SJSA1 (cell line): Measurements from ENCODE around the gene ZNF521. TPM values are rescaled to one million over a fixed set of nuclear protein-coding genes. Genes with fewer than 3 reads are reported as not detected.
A peak's percentile ranks its signal among the peaks of the same experiment; 100 is the strongest.

Experiments used
- DNase-seq, 2 experiments: peaks; one replicate each; pipeline ENCODE4 v3.0.0-alpha.2; 2015 to 2020; ENCODE audit warnings: low spot score in 2 of 2, low read depth in 1 of 2
- H3K27ac ChIP-seq: fragments of 250-450 bp; sonication (Bioruptor Pico); 2 replicates; pipeline ENCODE4 v1.5.1; 2020; ENCODE audit warnings: mild to moderate bottlenecking, moderate library complexity
- H3K27me3 ChIP-seq: fragments of 250-450 bp; sonication (Bioruptor Pico); replicated peaks from 2 replicates; pipeline ENCODE4 v1.5.1; 2020; ENCODE audit warnings: mild to moderate bottlenecking, moderate library complexity
- H3K36me3 ChIP-seq: fragments of 250-450 bp; sonication (Bioruptor Pico); 2 replicates; pipeline ENCODE4 v1.5.1; 2020; ENCODE audit warnings: mild to moderate bottlenecking
- H3K4me1 ChIP-seq: fragments of 250-450 bp; sonication (Bioruptor Pico); replicated peaks from 2 replicates; pipeline ENCODE4 v1.6.1; 2021; ENCODE audit warnings: mild to moderate bottlenecking
- H3K4me3 ChIP-seq: fragments of 250-450 bp; sonication (Bioruptor Pico); 2 replicates; pipeline ENCODE4 v1.5.1; 2020; ENCODE audit warnings: mild to moderate bottlenecking
- H3K9me3 ChIP-seq: fragments of 250-450 bp; sonication (Bioruptor Pico); replicated peaks from 2 replicates; pipeline ENCODE4 v1.5.1; 2020; ENCODE audit warnings: mild to moderate bottlenecking
- total RNA-seq: library from RNA; depleted of rRNA; stranded (reverse); fragments of >200 nt; shearing (Covaris generic); gene quantifications from 2 replicates; pipeline ENCODE4 v1.2.3, GENCODE V29; 2014; rRNA removed

Gene ZNF521
- 0.16 and 0.34 TPM in 2 replicates for total RNA-seq

DNA sequence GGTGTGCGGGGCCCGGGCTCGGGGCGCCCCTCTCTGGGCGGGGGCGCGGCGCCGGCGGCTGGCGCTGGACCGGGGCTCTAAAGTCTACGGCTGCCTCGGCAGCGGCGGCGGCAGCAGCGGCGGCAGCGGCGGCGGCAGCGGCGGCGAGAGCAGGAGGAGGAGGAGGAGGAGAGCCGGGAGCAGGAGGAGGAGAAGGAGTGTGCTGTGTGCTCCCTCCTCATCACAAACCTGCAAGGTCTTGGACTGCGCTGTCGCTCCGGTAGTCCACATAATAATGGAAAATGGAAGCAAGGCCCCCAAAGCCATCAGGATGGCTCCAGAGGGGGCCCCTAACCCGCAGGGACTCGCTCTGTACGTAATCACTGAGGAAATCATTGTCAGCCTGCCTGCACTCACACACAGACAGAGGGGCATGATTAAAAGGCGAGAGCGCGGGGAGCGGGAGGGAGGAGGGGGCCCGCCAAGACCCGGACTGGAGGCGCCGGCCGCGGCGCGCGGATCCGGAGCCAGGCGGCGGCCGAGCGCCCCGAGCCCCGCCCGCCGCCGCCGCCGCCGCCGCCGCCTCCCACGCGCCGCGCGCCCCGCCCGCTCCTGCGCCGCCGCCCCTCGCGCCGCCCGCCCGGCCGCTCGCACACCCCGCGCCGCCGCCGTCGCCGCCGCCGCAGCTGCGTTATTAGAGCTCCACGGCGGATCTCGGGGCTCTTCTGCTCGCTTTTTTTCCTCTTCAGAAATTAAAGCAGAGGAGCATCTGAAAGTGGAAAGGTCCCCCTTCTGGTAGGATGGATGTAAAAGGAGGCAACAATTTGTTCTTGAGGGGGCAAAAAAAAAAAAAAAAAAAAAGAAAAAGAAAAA is at the start of gene ZNF521:
ZNF521 (minus strand) TSS at position 390 of the 852 bp plus-strand sequence. CDS start 1,220 bp downstream, outside the sequence.
- peaks cover 71% of the 10 kb centered on the region for H3K27me3 ChIP-seq
- H3K9me3 ChIP-seq: no peaks in the 10 kb centered on the region
- peaks cover 26% of the 10 kb centered on the region for H3K4me1 ChIP-seq
- peak; percentile 68 to 82 for DNase-seq
- H3K27ac ChIP-seq: no peak within 1 kb of the TSS
- H3K4me3 ChIP-seq: peak within 1 kb of the TSS; percentile 52
- H3K36me3 ChIP-seq: no peaks in the 10 kb centered on the region

DNA sequence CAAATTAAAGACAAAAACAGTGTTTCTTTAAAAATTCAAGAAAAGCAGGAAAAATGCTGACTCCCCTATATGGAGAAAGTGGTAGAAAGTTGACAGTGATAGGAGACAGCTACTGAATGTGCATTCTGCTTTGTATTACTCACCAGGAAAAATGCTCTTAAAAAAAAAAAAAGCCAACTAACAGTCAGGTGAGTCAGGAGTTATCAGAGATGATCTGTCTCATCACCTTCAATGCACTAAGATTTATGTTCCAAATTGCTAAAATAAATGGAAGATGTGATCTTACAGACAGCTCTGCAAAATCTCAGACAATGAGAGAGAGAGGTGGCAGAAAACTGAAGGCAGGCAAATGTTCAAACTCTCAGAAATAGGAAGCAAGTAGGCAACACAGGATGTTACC is 47.6 kb upstream of the ZNF521 start:
- 0 out of 2 replicates have a peak, but pooled peaks cover 3% of the 10 kb centered on the region for H3K4me1 ChIP-seq
- no peaks in the 10 kb centered on the region for H3K36me3 ChIP-seq
- peak in 1 of 2 experiments; percentile 5 for DNase-seq
- no peaks in the 10 kb centered on the region for H3K27me3 ChIP-seq
- no peaks in the 10 kb centered on the region for H3K9me3 ChIP-seq
- no peak overlapping the region for H3K27ac ChIP-seq
- no peak overlapping the region for H3K4me3 ChIP-seq

DNA sequence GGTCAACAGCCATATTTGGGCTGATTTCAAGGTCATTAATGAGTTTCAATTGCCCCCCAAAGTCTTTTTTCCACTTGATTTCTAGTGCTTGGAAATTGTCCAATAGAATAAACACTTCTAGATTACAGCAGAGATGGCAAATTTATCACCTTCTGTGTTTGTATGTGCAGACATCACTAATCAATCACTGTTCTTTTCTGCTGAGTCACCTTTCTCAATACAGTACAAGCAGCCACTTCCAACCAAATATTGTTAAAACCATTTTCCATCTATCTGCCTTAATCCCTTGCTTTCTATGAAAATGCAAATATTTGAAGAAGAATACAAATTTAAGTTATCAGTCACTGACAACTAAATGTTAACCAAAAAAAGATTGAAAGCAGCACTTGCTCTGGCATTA is 40.2 kb upstream of the ZNF521 start:
- Histone ChIP-seq H3K27ac (no peak overlapping the region), H3K27me3 (no peaks in the 10 kb centered on the region), H3K4me3 (no peak overlapping the region), H3K9me3 (no peaks in the 10 kb centered on the region), H3K4me1 (no peaks in the 10 kb centered on the region), H3K36me3 (no peaks in the 10 kb centered on the region)
- no peak for DNase-seq

DNA sequence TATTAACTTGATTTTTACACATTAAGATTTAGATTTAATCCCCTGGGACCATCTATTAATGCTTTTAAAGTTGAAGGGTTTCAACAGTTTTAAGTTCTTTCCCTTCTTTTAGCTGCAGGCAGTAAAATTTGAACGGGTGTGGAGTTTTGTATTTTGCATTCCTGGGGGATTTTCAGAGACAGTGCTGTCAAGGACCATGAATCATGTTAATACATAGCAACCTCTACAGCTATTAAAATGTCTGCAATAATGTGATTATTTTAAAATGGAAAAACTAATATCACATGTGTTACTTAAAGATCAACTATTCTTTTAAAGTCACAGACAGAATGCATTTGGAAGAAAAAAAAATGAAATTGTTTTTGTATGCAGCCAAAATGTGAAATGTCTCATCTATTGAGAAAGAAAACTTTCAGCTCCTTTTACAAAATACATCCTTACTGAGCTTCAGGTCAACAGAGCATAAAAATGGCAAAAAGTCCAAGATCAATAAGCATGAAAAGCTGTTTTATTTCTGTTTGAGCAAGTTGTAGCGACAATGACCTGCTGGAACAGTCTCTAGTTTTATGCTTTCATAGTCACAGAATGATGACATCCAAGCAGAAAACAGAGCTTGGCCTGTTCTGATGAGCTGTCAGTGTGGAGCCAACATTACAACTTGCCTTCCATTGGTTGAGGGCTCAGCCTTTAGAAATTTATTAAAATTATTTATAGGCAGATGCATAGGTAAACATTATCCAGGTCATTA is 21.6 kb upstream of the ZNF521 start:
- H3K4me3 ChIP-seq: no peak overlapping the region
- H3K27ac ChIP-seq: no peak overlapping the region
- H3K9me3 ChIP-seq: no peaks in the 10 kb centered on the region
- H3K4me1 ChIP-seq: no peaks in the 10 kb centered on the region
- H3K27me3 ChIP-seq: peaks cover 6% of the 10 kb centered on the region; the same call in 1 of the 2 replicates
- no peaks in the 10 kb centered on the region for H3K36me3 ChIP-seq
- DNase-seq: no peak

DNA sequence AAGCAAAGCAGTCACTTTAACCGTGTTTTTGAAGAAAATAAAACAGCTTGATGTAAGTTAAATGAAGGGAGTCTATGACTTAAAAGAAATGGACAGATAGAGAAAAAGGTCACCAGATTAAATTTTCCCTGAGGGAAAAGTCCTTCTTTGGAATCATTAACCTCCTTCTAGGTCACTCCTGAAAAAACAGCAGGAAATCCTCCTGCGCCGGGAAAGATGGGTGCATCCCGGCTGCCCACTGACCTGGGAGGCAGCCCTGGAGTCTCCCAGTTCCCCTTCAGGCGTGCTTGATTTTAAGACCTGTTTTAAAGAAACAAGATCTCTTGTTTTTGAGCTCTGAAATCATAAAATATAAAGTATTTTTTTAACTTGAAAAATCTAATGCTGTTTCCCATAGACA is 18.4 kb upstream of the ZNF521 start:
- H3K27ac ChIP-seq: no peak overlapping the region
- no peaks in the 10 kb centered on the region for H3K4me1 ChIP-seq
- no peak overlapping the region for H3K4me3 ChIP-seq
- H3K9me3 ChIP-seq: no peaks in the 10 kb centered on the region
- peaks cover 6% of the 10 kb centered on the region; the same call in 1 of the 2 replicates for H3K27me3 ChIP-seq
- no peaks in the 10 kb centered on the region for H3K36me3 ChIP-seq
- no peak for DNase-seq

DNA sequence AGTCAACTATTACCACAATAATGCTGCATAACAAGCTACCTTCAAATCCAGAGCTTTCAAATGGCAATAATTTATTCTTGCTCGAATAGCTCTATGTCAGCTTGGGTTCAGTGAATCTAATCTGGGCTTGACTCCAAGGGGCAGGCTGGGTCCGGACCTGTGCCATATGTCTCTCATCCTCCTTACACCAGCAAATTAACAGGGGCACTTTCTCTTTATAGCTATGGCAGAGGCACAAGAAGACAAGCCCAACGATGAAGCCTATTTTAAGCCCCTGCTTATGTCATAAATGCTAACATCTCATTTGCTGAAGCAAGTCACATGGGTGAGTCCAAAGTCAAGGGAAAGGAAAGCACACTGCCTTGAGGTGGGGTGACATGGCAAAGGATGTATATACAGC is 13.3 kb upstream of the ZNF521 start:
- Histone ChIP-seq H3K4me3 (no peak overlapping the region), H3K27ac (no peak overlapping the region), H3K9me3 (no peaks in the 10 kb centered on the region), H3K36me3 (no peaks in the 10 kb centered on the region), H3K27me3 (no peaks in the 10 kb centered on the region), H3K4me1 (no peaks in the 10 kb centered on the region)
- DNase-seq: no peak

DNA sequence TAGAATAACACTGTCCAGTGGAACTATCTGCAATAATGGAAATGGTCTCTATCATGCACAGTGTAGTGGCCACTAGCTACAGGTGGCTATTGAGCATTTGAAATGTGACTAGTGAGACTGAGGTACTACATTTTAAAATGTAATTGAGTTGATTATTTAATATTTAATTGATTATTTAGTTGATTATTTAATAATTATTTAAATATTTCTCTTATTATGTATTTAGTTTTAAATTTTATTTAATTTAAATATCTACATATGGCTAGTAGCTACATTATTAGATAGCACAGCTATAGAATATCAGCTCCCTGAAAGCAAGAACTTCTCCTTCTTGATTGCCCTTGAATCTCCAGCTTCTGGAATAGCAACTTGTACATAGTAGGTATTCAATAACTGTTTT is 12.8 kb upstream of the ZNF521 start:
- H3K4me1 ChIP-seq: no peaks in the 10 kb centered on the region
- H3K9me3 ChIP-seq: no peaks in the 10 kb centered on the region
- H3K27ac ChIP-seq: no peak overlapping the region
- no peak overlapping the region for H3K4me3 ChIP-seq
- DNase-seq: no peak
- no peaks in the 10 kb centered on the region for H3K27me3 ChIP-seq
- H3K36me3 ChIP-seq: no peaks in the 10 kb centered on the region

DNA sequence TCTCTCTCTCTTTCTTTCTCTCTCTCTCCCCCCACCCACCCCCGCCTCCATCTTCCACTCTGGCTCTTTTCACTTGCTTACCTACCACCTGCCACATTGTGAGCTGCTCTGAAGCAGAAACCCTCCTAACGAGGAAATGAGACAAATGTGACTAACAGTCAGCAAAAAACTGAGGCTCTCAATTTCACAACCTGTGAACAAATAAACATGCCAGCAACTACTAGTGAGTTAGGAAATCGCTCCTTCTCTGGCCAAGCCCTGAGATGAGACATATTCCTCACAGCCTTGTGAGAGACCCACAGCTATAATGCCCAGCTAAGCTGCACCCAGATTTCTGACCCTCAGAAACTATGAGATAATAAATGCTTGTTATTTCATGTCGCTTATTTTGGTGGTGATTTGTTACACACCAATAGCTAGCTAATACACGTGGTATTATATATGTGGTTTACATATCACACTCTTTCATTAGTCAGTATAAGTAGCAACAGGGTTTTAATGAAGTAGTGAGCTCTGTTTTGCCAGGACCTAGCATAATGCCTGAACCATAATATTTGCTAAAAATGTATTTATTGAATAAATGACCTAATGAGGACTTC is 8.4 kb upstream of the ZNF521 start:
- no peak for DNase-seq
- Histone ChIP-seq H3K9me3 (no peaks in the 10 kb centered on the region), H3K27ac (no peak overlapping the region), H3K4me3 (no peak overlapping the region), H3K36me3 (no peaks in the 10 kb centered on the region), H3K27me3 (peaks cover 4% of the 10 kb centered on the region), H3K4me1 (no peaks in the 10 kb centered on the region)

DNA sequence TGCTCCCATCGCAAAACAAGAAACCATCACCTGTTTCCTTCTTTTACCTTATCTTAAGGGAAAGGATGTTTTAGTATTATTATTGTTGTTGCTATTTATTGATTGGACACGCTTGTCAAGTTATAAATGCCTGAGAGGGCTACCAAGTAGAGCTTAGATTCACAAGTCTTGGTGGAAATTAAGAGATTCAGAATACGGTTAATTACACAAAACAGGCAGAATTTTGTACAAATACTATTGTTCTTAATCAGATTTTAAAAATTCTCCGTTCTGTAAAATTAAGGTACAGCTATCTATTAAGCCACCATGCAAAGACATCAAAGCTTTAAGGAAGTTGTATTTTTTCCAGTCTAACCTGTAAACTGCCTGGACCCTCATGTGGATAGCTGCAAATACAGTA is 1.1 kb upstream of the ZNF521 start:
- Histone ChIP-seq H3K27me3 (peaks cover 60% of the 10 kb centered on the region), H3K27ac (no peak overlapping the region), H3K9me3 (no peaks in the 10 kb centered on the region), H3K36me3 (no peaks in the 10 kb centered on the region), H3K4me1 (peaks cover 26% of the 10 kb centered on the region), H3K4me3 (no peak overlapping the region)
- DNase-seq: no peak

DNA sequence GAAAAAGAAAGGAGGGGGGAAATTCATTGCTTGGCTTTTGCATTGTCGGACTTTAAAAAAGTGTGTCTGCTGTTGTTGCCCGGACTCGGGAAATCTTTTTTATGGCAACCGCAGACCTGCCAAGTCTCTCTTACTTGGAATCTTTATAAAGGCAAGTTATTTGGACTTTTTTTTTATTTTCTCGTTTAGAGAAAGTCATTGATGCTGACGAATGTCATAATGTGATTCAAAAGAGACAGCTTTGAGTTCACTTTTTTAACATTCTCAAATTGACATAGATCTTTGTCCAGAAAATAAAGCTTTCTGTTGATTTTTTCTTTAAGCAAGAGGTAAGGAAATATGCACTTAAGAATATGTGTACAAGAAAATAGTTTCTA is 651 bp upstream of the ZNF521 start:
- Histone ChIP-seq H3K9me3 (no peaks in the 10 kb centered on the region), H3K27me3 (peaks cover 65% of the 10 kb centered on the region), H3K4me3 (peak overlapping the region; percentile 52), H3K4me1 (peaks cover 26% of the 10 kb centered on the region), H3K27ac (no peak overlapping the region), H3K36me3 (no peaks in the 10 kb centered on the region)
- no peak for DNase-seq

DNA sequence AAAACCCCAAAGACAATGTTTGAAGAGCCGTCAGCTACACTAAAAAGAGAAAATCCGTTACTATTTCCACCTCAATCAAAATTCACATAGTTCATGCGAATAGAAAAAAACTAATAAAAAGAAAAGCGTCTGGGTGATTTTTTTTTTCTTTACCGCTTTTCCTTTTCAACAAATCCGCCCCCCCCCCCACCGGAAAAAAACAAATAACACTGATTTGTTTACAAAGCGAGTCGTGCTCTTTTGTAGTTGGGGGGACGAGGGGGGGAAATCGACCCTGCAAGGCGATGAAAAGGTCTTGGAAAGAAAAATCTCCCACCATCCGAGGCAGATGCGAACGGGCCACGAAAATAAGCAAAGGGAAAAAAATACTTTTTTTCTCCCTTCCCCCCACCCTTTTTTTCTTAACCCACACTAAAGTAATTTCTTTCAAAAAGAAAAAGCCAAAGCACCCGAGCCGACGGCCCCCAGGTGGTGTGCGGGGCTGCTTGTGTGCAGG is 638 bp downstream of the ZNF521 start:
- H3K4me3 ChIP-seq: peak overlapping the region; percentile 52
- H3K27me3 ChIP-seq: peaks cover 74% of the 10 kb centered on the region
- no peak for DNase-seq
- no peaks in the 10 kb centered on the region for H3K9me3 ChIP-seq
- peaks cover 26% of the 10 kb centered on the region for H3K4me1 ChIP-seq
- no peak overlapping the region for H3K27ac ChIP-seq
- H3K36me3 ChIP-seq: no peaks in the 10 kb centered on the region

DNA sequence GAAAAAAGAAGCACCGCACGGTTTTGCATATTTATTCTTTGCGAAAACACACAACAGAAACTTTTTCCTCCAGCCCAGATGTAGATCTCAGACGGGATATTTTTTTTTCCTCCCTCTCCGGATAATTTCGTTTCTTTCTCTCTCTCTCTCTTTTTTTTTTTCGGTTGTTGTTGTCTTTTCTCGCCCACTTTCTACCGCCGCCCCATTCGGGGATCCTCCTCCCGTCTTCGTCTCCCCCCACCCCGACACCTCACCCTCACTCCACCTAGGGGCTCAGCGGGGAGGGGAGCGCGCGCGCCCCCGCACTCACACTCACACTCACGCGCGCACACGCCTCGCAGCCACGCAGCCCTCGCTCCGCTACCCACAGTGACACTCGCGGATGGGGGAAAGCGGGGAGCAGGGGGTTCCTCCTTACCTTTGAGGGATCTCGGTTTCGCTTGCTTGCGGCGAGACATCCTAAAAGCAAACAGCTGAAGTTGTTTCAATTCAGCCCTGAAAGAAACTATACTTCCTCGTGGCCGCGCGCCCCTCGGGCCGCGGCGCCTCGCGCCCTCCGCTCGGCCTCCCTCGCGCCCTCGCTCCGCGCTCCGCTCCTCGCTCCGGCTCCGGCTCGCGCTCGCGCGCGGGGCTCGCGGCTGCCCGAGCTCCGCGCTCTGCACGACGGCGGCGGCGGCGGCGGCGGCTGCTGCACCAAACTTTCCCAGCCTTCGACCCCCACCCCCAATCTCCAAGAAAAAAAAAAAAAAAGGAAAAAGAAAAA is 1.3 kb downstream of the ZNF521 start:
- Histone ChIP-seq H3K4me1 (peaks cover 26% of the 10 kb centered on the region), H3K27me3 (peaks cover 81% of the 10 kb centered on the region), H3K9me3 (no peaks in the 10 kb centered on the region), H3K4me3 (peak overlapping the region; percentile 52), H3K27ac (no peak overlapping the region), H3K36me3 (no peaks in the 10 kb centered on the region)
- DNase-seq: peak in 1 of 2 experiments; percentile 46

DNA sequence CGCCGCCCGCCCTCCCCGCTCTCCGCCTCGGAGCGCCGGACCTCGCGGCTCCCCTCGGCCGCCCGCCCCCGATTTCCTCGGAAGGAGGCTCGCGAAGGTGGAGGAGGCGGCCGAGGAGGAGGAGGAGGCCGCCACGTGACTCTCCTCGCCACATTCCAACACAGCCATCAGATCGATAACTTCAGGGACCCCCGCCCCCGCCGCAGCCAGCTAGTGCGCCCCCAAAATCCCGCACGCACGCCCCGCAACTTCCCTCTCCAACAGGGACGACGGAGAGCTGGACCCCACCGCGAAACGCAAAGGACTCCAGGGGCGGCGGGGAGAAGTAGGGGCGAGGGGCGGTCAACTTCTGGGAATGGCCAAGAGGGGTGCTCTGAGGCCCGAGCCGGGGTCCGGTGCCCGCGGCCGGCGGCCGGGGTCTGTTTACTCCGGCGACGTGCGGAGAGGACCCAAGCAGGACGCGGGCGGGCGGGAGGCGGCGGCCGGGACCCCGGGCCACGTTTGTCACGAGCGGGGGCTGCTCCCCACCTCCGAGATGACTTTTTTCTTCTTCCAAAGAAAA is 2.0 kb downstream of the ZNF521 start:
- peaks cover 82% of the 10 kb centered on the region for H3K27me3 ChIP-seq
- no peak for DNase-seq

More for the DNA sequence above, 2.0 kb downstream of the ZNF521 start:
- H3K36me3 ChIP-seq: no peaks in the 10 kb centered on the region
- H3K4me3 ChIP-seq: peak overlapping the region; percentile 52
- H3K27ac ChIP-seq: no peak overlapping the region
- peaks cover 26% of the 10 kb centered on the region for H3K4me1 ChIP-seq
- no peaks in the 10 kb centered on the region for H3K9me3 ChIP-seq
